GM12865 (cell line): ENCODE results near the gene KIF12.

ENCODE experiments used
- DNase-seq: peaks from one replicate; pipeline ENCODE4 v3.0.0; 2010; ENCODE audit warnings: low read depth
- H3K4me3 ChIP-seq: 2 replicates; pipeline ENCODE4 v1.5.1; 2011; ENCODE audit warnings: mild to moderate bottlenecking, low read depth, low read length, control low read depth
- CTCF ChIP-seq: IDR thresholded peaks from 2 replicates; pipeline ENCODE4 v1.5.1; 2011; ENCODE audit warnings: low read length, control low read depth, low read depth, inconsistent platforms; ENCODE audit not compliant: insufficient read depth; ENCODE audit errors: missing control alignments

The KIF12 gene

GRCh38 chr9:114060711-114061110 lies 38.4 kb downstream of the KIF12 start:
- no peak for DNase-seq
- no peak for TF ChIP-seq CTCF
- no peak overlapping the region for H3K4me3 ChIP-seq

GRCh38 chr9:114060070-114060469 lies 39.0 kb downstream of the KIF12 start:
- no peak for TF ChIP-seq CTCF
- no peak overlapping the region for H3K4me3 ChIP-seq
- DNase-seq = no peak

GRCh38 chr9:114059047-114059803 lies 39.9 kb downstream of the KIF12 start:
- DNase-seq = no peak
- no peak overlapping the region for H3K4me3 ChIP-seq
- TF ChIP-seq CTCF = no peak

- H3K4me3 ChIP-seq = no peak overlapping the region
- DNase-seq = no peak
- no peak for TF ChIP-seq CTCF
Observed at GRCh38 chr9:114058688-114059046, 40.4 kb downstream of the KIF12 start.

- H3K4me3 ChIP-seq = no peak overlapping the region
- TF ChIP-seq CTCF = no peak
Observed at GRCh38 chr9:114057161-114057885, 41.8 kb downstream of the KIF12 start.

GRCh38 chr9:114056527-114056926 lies 42.6 kb downstream of the KIF12 start:
- TF ChIP-seq CTCF = no peak
- no peak overlapping the region for H3K4me3 ChIP-seq
- DNase-seq = no peak

More at GRCh38 chr9:114057161-114057885, 41.8 kb downstream of the KIF12 start:
- no peak for DNase-seq
